WI38 (cell line): Measurements from ENCODE around the gene CSTPP1.
A peak's percentile ranks its signal among the peaks of the same experiment; 100 is the strongest.
"Not testable (repeated sequence)": the region's sequence is repeated elsewhere in the genome, so short reads cannot be mapped to it uniquely, and the experiment has no call there.

Experiments
- H3K4me3 ChIP-seq: 2 replicates; pipeline ENCODE4 v1.5.1; 2011; ENCODE audit warnings: low read depth, mild to moderate bottlenecking, control low read depth, low read length
- TF ChIP-seq, protein P1 (sequence below): IDR thresholded peaks from 2 replicates; pipeline ENCODE4 v1.5.1; 2012; ENCODE audit warnings: low read depth, mild to moderate bottlenecking, control low read depth, low read length

The CSTPP1 gene

DNA sequence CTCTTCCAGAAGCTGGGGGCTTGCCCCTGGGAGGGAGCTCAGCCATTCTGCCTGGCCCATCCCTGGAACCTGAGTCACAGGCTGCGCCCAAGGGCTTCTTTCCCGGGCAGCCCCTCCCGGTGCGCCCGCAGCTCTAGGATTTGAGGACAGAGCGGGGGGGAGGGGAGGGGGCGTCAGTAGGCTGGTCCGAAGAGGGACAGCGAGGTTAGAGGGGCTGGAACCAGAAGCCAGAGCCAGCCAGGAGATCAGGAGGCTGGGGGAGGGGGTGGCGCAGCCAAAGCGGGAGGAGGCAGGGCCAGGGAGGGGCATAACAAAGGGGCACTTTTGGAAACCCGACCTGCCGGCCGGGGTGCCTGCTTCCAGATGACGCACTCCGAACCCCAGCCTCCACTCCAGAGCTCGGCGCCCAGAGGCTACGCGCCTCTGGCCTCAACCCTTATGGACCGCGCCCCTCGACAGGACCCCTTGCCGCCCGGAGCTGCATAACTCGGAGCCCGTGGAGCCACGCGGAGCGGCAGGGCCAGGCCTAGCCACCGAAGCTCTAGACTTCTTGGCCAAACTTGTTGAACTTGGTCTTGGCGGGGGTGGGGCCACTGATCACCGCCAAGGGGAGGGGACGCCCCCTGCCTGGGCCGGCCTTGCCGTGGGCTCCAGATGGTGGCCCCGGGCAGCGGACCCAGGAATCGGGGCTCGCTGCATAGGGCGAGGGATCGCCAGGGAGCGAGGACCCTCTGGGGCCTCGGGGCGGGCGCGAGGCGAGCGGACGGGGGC lies 248.9 kb downstream of the CSTPP1 start:
- peak overlapping the region; percentile 69 for H3K4me3 ChIP-seq
- TF ChIP-seq, protein P1, sequence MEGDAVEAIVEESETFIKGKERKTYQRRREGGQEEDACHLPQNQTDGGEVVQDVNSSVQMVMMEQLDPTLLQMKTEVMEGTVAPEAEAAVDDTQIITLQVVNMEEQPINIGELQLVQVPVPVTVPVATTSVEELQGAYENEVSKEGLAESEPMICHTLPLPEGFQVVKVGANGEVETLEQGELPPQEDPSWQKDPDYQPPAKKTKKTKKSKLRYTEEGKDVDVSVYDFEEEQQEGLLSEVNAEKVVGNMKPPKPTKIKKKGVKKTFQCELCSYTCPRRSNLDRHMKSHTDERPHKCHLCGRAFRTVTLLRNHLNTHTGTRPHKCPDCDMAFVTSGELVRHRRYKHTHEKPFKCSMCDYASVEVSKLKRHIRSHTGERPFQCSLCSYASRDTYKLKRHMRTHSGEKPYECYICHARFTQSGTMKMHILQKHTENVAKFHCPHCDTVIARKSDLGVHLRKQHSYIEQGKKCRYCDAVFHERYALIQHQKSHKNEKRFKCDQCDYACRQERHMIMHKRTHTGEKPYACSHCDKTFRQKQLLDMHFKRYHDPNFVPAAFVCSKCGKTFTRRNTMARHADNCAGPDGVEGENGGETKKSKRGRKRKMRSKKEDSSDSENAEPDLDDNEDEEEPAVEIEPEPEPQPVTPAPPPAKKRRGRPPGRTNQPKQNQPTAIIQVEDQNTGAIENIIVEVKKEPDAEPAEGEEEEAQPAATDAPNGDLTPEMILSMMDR: no peak

DNA sequence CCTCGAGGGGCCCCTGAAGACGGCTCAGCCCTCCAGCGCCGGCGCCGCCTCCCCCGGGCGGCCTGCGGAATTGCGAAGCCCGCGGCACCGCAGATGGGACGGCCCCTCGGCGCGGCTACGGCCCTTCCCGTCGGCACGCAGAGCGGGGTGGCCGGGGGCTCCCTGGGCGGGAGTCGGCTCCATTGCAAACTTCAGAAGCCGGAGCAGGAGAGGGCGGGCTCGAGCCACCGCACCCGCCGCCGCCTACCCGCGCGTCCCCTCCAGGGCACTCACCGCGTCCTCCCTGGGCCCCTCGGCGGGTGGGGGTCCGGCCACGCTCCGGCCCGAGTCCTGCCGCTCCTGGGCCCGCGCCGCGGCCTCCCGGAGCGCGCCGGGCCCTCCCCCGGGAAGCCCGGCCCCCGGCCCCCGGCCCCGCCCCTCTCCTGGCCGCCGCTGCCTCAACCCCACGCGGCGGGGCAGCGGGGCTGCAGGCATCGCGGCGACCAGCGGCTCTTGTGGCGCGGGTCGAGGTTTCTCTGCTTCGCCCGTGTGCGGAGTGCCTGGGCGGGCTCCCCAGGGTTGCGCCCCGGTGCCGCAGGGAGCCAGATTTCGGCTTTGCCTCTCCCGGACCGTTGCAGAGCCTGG lies 249.6 kb downstream of the CSTPP1 start, which contains the start of gene PACSIN3:
TSS of gene PACSIN3 (minus strand) at position 359 of the 624 bp plus-strand sequence. CDS start 3,707 bp downstream, outside the sequence.
- H3K4me3 ChIP-seq: peak within 1 kb of the TSS; percentile 69
- TF ChIP-seq, protein P1: no peak

DNA sequence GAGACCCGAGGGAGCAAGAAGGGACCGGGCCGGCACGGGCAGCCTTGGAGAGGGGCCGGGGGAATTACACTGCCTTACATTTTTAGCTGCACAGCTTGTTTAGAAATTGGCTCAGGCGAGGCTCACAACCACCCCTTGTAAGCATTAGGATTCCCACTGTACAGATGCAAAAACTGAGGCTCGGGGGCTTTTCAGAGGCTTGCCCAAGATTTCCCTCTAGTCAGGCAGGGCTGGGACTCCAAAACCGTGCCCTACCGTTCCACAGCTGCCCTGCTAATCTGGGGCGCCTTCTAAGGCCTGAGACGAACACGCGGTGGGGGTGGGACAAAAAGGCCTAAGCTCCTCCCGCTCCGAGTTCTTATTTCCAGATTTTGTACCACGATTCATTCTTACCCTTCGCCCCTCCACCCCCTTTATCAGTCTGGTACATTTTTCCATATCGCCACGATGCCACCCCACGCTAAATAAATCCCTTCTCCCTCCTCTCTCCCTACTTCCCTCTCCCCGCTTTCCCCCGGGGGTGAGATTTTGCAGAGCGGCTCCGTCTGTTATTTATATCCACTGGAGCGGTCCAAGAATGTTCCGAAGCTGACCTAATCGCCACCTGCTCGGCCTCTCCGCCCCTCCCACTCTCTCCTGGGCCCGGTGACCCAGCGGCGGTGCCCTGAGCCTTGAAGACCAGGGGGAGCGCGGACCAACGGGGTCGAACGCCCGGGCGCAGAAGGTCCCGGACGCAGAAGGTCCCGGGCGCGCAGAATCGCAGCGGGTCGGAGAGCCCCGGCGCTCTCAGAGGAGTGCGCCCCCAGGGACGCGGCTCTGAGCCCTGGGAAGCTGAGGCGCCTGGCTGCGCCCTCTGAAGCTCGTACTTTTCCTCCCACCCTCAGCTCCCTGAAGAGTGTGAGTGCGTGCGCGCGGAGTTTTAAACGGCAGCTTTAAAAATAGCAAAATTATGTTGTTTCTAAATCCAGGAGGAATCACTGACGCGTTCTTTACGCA lies 250.4 kb downstream of the CSTPP1 start:
- peak overlapping the region; percentile 69 for H3K4me3 ChIP-seq
- TF ChIP-seq, protein P1: no peak

DNA sequence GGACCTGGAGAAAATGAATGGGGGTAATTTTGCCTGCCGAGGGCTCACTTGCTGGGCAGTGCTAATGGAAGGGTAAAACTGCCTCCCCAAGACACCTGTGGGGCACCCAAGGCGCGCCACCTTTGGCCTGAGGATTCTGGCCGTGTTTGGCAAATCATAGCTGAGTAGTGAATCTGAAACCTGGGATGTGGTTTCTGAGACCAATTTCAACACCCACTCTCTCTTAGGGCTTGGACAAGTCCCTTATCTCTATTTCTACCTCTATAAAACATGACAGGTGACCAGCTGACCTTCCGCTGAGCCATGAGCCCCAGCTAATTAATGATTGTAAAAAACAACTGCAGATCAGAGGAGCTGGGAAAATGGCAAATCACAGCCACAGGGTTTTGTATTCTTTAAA lies 251.2 kb downstream of the CSTPP1 start:
- TF ChIP-seq, protein P1: no peak
- H3K4me3 ChIP-seq: peak overlapping the region; percentile 69

DNA sequence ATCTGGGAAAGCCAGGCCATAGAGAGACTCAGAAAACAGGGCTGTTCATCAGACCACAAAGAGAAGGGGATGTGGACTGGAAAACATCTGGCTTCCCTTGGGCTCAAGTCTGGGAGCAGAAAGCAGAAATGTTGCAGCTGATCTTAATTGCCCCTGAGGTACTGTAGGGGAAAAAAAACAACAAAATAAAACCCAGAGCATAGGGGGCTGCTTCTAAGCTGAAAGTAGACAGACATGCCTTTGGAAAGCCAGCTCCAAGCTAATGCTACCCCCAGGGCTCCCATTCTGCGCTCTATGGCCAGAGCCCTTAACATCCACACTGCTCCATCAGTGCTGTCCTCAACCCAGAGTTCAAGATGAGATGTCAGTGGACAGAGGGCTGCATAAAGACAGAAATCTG lies 251.7 kb downstream of the CSTPP1 start:
- no peak overlapping the region for H3K4me3 ChIP-seq
- TF ChIP-seq, protein P1: no peak

DNA sequence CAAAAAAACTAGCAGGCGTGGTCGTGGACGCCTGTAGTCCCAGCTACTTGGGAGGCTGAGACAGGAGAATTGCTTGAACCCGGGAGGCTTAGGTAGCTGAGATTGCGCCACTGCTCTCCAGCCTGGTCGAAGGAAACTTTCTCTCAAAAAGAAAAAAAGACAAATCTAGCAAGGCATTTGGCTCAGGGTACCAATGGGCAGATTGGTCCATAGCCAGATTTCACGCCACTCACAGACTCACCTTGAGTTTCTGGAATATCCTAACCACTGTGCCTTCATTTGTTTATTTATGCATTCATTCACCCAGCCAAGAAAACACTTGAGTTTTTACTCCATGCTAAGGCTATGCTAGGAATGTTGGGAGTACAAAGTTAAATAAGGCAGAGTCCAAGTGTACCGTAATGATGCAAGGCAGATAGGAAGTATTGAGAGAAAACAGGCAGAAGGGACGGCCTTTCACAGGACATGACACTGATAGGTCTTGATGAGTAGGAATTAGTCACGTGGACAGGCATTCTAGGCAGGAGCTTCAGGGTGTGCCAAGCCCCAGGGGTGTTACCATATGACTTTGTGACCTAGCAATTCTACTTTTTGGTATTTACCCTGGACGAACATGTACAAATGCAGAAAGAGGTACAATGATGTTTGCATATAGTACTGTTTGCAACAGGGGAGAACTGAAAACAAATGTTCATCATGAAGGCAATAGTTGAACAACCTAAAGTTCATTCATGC lies 252.7 kb downstream of the CSTPP1 start:
- no peak overlapping the region for H3K4me3 ChIP-seq
- TF ChIP-seq, protein P1: no peak

DNA sequence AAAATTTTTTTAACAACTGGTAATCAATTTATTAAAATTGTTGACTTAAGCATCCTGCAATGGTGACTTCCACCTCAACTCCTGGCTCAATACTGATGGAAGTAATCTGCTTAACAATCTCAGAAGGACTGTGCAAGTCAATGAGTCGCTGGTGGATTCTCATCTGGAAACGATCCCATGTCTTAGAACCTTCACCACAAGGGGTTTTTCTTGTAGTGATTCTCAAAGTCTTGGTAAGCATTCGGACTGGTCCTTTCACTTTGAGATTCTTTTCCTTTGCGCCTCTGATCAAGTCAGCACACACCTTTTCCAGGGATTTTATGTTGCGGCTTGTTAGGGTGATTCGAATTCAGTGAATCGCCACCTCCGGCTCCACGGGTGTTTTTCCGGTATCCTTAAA lies 254.6 kb downstream of the CSTPP1 start:
- H3K4me3 ChIP-seq: not testable (repeated sequence)
